Bronchial epithelial cell (primary cell): ENCODE data around the gene AKAP10. TPM values are rescaled to one million over a fixed set of nuclear protein-coding genes. Genes with fewer than 3 reads are reported as not detected.

Source experiments
- DNase-seq: peaks from one replicate; pipeline ENCODE4 v3.0.0-alpha.2; 2010; ENCODE audit warnings: low read depth
- FAIRE-seq: peaks from 2 replicates; lab custom pipeline; 2011; peaks lifted over from hg19 to GRCh38; lab: Jason Lieb, UNC
- H3K27me3 ChIP-seq: 2 replicates; pipeline ENCODE4 v1.5.1; 2011; ENCODE audit warnings: low read length; ENCODE audit not compliant: control insufficient read depth, insufficient read depth
- H3K36me3 ChIP-seq: 2 replicates; pipeline ENCODE4 v1.5.1; 2011; ENCODE audit warnings: low read length; ENCODE audit not compliant: control insufficient read depth, insufficient read depth
- H3K4me3 ChIP-seq: 2 replicates; pipeline ENCODE4 v1.5.1; 2011; ENCODE audit warnings: mild to moderate bottlenecking, low read depth, low read length, control low read depth
- total RNA-seq: library from RNA; depleted of rRNA; stranded (reverse); fragments of >200 nt; gene quantifications from 2 replicates; pipeline ENCODE4 v1.2.1, GENCODE V29; 2014
- TF ChIP-seq, protein P1 (sequence below): IDR thresholded peaks from 2 replicates; pipeline ENCODE4 v1.5.1; 2011; ENCODE audit warnings: mild to moderate bottlenecking, moderate library complexity, low read length, control low read depth, inconsistent platforms; ENCODE audit not compliant: insufficient read depth, severe bottlenecking

AKAP10 gene
- total RNA-seq, 1 donor from 2014 or later: 17.9 TPM

DNA sequence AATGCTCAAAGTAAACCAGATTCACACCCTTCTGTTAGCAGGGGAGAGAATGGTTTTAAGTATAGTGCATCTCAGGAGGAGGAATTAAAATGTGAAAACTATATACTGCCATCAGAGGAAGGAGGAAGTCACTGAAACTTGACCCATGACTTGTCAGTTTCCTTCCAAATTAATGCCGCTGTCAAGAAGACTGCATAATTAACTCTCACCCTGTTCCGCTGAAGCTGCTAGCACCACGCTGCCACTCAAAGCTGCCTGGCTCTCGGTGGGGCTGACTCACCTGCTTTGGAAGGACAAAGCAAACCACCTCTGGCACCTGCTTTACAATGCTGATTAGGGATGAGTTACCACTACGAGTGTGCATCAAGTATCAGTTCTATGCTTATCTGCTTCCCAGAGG is 72.1 kb downstream of the AKAP10 start:
- DNase-seq (no peak), FAIRE-seq (peak; percentile 52)
- Histone ChIP-seq H3K36me3 (peaks cover 17% of the 10 kb centered on the region), H3K4me3 (no peak overlapping the region), H3K27me3 (no peaks in the 10 kb centered on the region)
- TF ChIP-seq, protein P1, sequence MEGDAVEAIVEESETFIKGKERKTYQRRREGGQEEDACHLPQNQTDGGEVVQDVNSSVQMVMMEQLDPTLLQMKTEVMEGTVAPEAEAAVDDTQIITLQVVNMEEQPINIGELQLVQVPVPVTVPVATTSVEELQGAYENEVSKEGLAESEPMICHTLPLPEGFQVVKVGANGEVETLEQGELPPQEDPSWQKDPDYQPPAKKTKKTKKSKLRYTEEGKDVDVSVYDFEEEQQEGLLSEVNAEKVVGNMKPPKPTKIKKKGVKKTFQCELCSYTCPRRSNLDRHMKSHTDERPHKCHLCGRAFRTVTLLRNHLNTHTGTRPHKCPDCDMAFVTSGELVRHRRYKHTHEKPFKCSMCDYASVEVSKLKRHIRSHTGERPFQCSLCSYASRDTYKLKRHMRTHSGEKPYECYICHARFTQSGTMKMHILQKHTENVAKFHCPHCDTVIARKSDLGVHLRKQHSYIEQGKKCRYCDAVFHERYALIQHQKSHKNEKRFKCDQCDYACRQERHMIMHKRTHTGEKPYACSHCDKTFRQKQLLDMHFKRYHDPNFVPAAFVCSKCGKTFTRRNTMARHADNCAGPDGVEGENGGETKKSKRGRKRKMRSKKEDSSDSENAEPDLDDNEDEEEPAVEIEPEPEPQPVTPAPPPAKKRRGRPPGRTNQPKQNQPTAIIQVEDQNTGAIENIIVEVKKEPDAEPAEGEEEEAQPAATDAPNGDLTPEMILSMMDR: no peak

DNA sequence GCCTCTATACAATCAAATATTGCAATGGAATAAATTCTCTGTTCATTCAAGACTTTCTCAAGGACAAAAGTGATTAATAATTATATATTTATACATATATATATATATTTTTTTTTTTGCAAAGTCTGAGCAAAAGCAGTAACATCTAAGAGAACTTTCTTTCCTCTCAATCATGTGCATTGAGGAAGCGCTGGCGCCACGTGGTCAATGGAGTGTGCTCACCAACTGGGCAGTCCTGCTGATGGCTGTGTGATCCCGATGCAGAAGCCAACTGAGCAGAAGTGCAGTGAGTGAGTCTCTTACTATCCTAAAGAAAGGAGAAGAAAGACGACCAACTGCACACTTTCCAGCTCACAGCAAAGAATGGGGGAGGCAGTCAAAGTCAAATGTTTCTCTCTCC is 72.7 kb downstream of the AKAP10 start:
- DNase-seq: no peak
- no peak for FAIRE-seq
- no peaks in the 10 kb centered on the region for H3K27me3 ChIP-seq
- no peak overlapping the region for H3K4me3 ChIP-seq
- peaks cover 17% of the 10 kb centered on the region for H3K36me3 ChIP-seq
- TF ChIP-seq, protein P1: no peak

DNA sequence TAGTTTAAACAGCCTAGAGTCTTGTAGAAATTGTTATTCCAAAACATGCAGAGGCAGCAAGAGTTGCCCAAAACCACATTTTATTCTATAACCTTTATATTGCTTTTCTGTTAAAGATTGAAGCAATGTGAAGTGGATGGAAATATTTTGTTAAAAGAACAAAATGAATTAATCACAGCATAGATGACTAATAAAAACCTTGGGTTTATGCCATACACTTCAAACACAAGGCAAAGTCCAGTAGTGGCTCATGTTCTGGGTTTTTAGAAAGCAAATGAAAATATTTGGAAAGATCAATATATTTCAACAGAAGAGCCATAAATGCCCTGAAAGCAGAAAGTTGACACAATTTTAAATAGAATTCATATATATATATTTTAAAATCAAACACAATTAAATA is 73.2 kb downstream of the AKAP10 start:
- H3K36me3 ChIP-seq: peaks cover 15% of the 10 kb centered on the region
- TF ChIP-seq, protein P1: no peak
- H3K27me3 ChIP-seq: no peaks in the 10 kb centered on the region
- DNase-seq (peak; percentile 22), FAIRE-seq (no peak)
- no peak overlapping the region for H3K4me3 ChIP-seq

DNA sequence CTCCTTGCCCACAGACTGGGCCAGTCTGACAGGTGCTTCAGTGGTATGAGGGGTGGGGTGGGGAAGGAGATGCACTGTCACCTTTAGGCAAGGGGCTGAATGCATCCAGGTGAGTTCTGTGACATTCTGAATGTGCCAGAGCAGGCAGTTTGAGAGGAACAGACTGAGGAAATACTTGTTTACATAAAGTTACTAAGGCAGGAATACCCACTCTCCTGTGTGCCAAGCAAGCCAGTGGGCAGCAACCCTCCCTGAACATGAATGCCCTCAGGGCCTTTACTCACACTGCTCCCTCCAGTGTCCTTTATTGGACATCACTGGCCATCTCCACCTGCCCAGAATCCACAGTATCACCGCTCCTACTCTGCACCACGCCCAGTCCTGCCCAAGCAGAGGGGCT is 76.8 kb downstream of the AKAP10 start:
- no peak for FAIRE-seq
- H3K27me3 ChIP-seq: no peaks in the 10 kb centered on the region
- peaks cover 10% of the 10 kb centered on the region for H3K36me3 ChIP-seq
- no peak overlapping the region for H3K4me3 ChIP-seq
- no peak for DNase-seq
- TF ChIP-seq, protein P1: no peak

DNA sequence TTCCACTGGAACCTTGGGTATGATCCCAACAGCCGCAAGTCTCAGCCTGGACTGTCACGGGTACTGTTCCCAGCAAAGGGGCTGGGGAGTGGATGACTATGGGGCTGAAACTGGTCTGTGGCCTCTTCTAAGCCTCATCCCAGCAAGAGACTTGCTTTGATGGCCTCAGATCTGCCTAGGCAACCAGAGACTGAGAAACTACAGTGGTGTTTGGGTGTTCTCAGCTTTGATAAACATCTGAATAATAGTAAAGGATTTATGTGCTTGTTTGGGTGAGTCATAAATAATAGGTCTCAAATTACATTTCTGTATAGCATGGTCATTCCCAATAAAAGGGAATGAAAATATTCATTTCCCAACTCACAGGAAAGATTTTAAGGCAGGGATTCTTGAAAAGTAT is 79.7 kb downstream of the AKAP10 start:
- Histone ChIP-seq H3K27me3 (peaks cover under 1% of the 10 kb centered on the region), H3K4me3 (no peak overlapping the region), H3K36me3 (peaks cover 2% of the 10 kb centered on the region)
- DNase-seq (peak; percentile 58), FAIRE-seq (no peak)
- TF ChIP-seq, protein P1: no peak

DNA sequence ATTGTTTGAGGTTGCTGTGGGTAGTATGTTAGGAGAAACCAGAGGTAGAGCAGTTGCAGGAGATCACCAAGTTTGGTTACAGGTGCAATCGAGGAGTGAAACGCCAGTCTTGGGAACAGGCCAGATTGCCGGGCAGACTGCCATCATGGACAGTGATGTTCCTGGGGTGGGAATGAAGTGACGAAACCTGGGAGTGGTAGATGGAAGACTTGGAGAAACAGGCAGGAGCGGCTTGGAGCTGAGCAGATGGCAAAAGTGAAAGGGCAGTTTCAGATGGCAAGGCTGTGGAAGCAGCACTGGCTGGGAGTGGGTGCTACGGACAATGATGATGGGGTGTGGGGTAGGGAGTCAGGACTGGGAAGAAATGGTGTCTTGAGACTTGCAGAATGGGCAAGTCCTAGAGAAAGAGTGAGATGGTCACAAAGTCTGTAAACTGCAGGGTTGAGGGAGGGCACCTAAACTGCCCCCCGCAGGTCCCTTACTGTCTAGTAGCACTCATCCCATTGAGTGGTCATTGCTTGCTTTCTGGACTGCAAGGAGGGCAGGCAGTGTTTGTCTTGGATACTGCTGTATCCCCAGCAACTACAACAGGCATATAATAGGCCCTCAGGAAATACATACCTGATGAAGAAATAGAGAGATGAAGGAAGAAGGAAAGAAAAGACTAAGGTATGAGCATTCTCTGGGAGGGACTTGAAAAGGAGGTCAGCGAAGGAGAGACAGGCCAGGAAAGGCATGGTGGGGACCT is 80.4 kb downstream of the AKAP10 start:
- Histone ChIP-seq H3K4me3 (no peak overlapping the region), H3K36me3 (peaks cover under 1% of the 10 kb centered on the region), H3K27me3 (peaks cover 2% of the 10 kb centered on the region)
- FAIRE-seq (no peak), DNase-seq (peak; percentile 16)
- TF ChIP-seq, protein P1: no peak
